DOHH2 (cell line): ENCODE data around the gene MGRN1.

ENCODE experiments used
- CTCF ChIP-seq: fragments of 200-600 bp; sonication (generic); IDR thresholded peaks from one replicate; pipeline ENCODE4 v1.5.1; 2014; ENCODE audit warnings: antibody characterized with exemption, mild to moderate bottlenecking, low read depth, low read length; ENCODE audit not compliant: poor library complexity, severe bottlenecking
- EZH2phosphoT487 ChIP-seq: fragments of 200-600 bp; sonication (generic); IDR thresholded peaks from 2 replicates; pipeline ENCODE4 v1.6.1; 2017; ENCODE audit warnings: borderline replicate concordance, mild to moderate bottlenecking, antibody characterized with exemption, low read length, moderate library complexity, mixed read lengths

GRCh38 chr16:4675864-4676786, 51.5 kb downstream of the MGRN1 start:
- TF ChIP-seq CTCF (no peak), EZH2phosphoT487 (no peak)
